ENCODE results near the gene ABCB8.
A peak's percentile ranks its signal among the peaks of the same experiment; 100 is the strongest.
"Not testable (repeated sequence)": the region's sequence is repeated elsewhere in the genome, so short reads cannot be mapped to it uniquely, and the experiment has no call there.

The ABCB8 gene

GRCh38 chr7:151008143-151008510 lies 20.1 kb upstream of the ABCB8 start:
- Histone ChIP-seq H3K4me3 (ENCODE audit: low read length in 2 of 2) (peak overlapping the region; percentile 41 to 68), H3K27ac (ENCODE audit: low read depth in 2 of 2, low read length in 2 of 2) (peak overlapping the region in 1 of 2 donors; percentile 13), H3K27me3 (ENCODE audit: control insufficient read depth in 2 of 2, insufficient read depth in 2 of 2, low read length in 2 of 2) (no peaks in the 10 kb centered on the region)

GRCh38 chr7:151008511-151009323 lies 19.5 kb upstream of the ABCB8 start:
- peaks cover 12 to 24% of the 10 kb centered on the region in 2 donors for H3K4me1 ChIP-seq (ENCODE audit: control insufficient read depth in 2 of 2, insufficient read depth in 2 of 2, low read length in 2 of 2)

More at GRCh38 chr7:151008143-151008510, 20.1 kb upstream of the ABCB8 start:
- H3K9me3 ChIP-seq (ENCODE audit: control insufficient read depth in 2 of 2, low read length in 2 of 2) = no peaks in the 10 kb centered on the region
- no peak overlapping the region for H3K9ac ChIP-seq (ENCODE audit: low read depth in 1 of 2, low read length in 2 of 2)
- no peaks in the 10 kb centered on the region for H3K36me3 ChIP-seq (ENCODE audit: control insufficient read depth in 2 of 2, insufficient read depth in 2 of 2, low read length in 2 of 2)
- H3K4me1 ChIP-seq (ENCODE audit: control insufficient read depth in 2 of 2, insufficient read depth in 2 of 2, low read length in 2 of 2) = peaks cover 15 to 22% of the 10 kb centered on the region in 2 donors

GRCh38 chr7:151009327-151010036 lies 18.8 kb upstream of the ABCB8 start:
- Histone ChIP-seq H3K4me1 (ENCODE audit: control insufficient read depth in 2 of 2, insufficient read depth in 2 of 2, low read length in 2 of 2) (peaks cover 12 to 29% of the 10 kb centered on the region in 2 donors), H3K9ac (ENCODE audit: low read depth in 1 of 2, low read length in 2 of 2) (no peak overlapping the region), H3K27me3 (ENCODE audit: control insufficient read depth in 2 of 2, insufficient read depth in 2 of 2, low read length in 2 of 2) (no peaks in the 10 kb centered on the region), H3K36me3 (ENCODE audit: control insufficient read depth in 2 of 2, insufficient read depth in 2 of 2, low read length in 2 of 2) (no peaks in the 10 kb centered on the region), H3K27ac (ENCODE audit: low read depth in 2 of 2, low read length in 2 of 2) (no peak overlapping the region), H3K4me3 (ENCODE audit: low read length in 2 of 2) (no peak overlapping the region), H3K9me3 (ENCODE audit: control insufficient read depth in 2 of 2, low read length in 2 of 2) (no peaks in the 10 kb centered on the region)

More at GRCh38 chr7:151008511-151009323, 19.5 kb upstream of the ABCB8 start:
- H3K27ac ChIP-seq (ENCODE audit: low read depth in 2 of 2, low read length in 2 of 2) = peak overlapping the region in 1 of 2 donors; percentile 13
- H3K9me3 ChIP-seq (ENCODE audit: control insufficient read depth in 2 of 2, low read length in 2 of 2) = no peaks in the 10 kb centered on the region
- no peaks in the 10 kb centered on the region for H3K27me3 ChIP-seq (ENCODE audit: control insufficient read depth in 2 of 2, insufficient read depth in 2 of 2, low read length in 2 of 2)
- H3K9ac ChIP-seq (ENCODE audit: low read depth in 1 of 2, low read length in 2 of 2) = peak overlapping the region in 1 of 2 donors; percentile 32
- H3K36me3 ChIP-seq (ENCODE audit: control insufficient read depth in 2 of 2, insufficient read depth in 2 of 2, low read length in 2 of 2) = no peaks in the 10 kb centered on the region
- peak overlapping the region; percentile 41 to 68 for H3K4me3 ChIP-seq (ENCODE audit: low read length in 2 of 2)

- Histone ChIP-seq H3K36me3 (ENCODE audit: control insufficient read depth in 2 of 2, insufficient read depth in 2 of 2, low read length in 2 of 2) (no peaks in the 10 kb centered on the region), H3K9me3 (ENCODE audit: control insufficient read depth in 2 of 2, low read length in 2 of 2) (no peaks in the 10 kb centered on the region), H3K4me3 (ENCODE audit: low read length in 2 of 2) (no peak overlapping the region), H3K9ac (ENCODE audit: low read depth in 1 of 2, low read length in 2 of 2) (no peak overlapping the region), H3K27me3 (ENCODE audit: control insufficient read depth in 2 of 2, insufficient read depth in 2 of 2, low read length in 2 of 2) (no peaks in the 10 kb centered on the region), H3K4me1 (ENCODE audit: control insufficient read depth in 2 of 2, insufficient read depth in 2 of 2, low read length in 2 of 2) (peaks cover 12 to 29% of the 10 kb centered on the region in 2 donors), H3K27ac (ENCODE audit: low read depth in 2 of 2, low read length in 2 of 2) (no peak overlapping the region)
These were observed 18.3 kb upstream of the ABCB8 start for GRCh38 chr7:151010037-151010306.

GRCh38 chr7:151010307-151011096 lies 17.7 kb upstream of the ABCB8 start:
- Histone ChIP-seq H3K9me3 (ENCODE audit: control insufficient read depth in 2 of 2, low read length in 2 of 2) (no peaks in the 10 kb centered on the region), H3K27me3 (ENCODE audit: control insufficient read depth in 2 of 2, insufficient read depth in 2 of 2, low read length in 2 of 2) (no peaks in the 10 kb centered on the region)

GRCh38 chr7:151011097-151011409 lies 17.2 kb upstream of the ABCB8 start:
- Histone ChIP-seq H3K4me1 (ENCODE audit: control insufficient read depth in 2 of 2, insufficient read depth in 2 of 2, low read length in 2 of 2) (peaks cover 12 to 29% of the 10 kb centered on the region in 2 donors), H3K27me3 (ENCODE audit: control insufficient read depth in 2 of 2, insufficient read depth in 2 of 2, low read length in 2 of 2) (no peaks in the 10 kb centered on the region), H3K36me3 (ENCODE audit: control insufficient read depth in 2 of 2, insufficient read depth in 2 of 2, low read length in 2 of 2) (no peaks in the 10 kb centered on the region), H3K9me3 (ENCODE audit: control insufficient read depth in 2 of 2, low read length in 2 of 2) (no peaks in the 10 kb centered on the region), H3K4me3 (ENCODE audit: low read length in 2 of 2) (no peak overlapping the region), H3K27ac (ENCODE audit: low read depth in 2 of 2, low read length in 2 of 2) (no peak overlapping the region), H3K9ac (ENCODE audit: low read depth in 1 of 2, low read length in 2 of 2) (no peak overlapping the region)

More at GRCh38 chr7:151010307-151011096, 17.7 kb upstream of the ABCB8 start:
- Histone ChIP-seq H3K4me1 (ENCODE audit: control insufficient read depth in 2 of 2, insufficient read depth in 2 of 2, low read length in 2 of 2) (peaks cover 12 to 29% of the 10 kb centered on the region in 2 donors), H3K4me3 (ENCODE audit: low read length in 2 of 2) (no peak overlapping the region), H3K36me3 (ENCODE audit: control insufficient read depth in 2 of 2, insufficient read depth in 2 of 2, low read length in 2 of 2) (no peaks in the 10 kb centered on the region), H3K9ac (ENCODE audit: low read depth in 1 of 2, low read length in 2 of 2) (no peak overlapping the region), H3K27ac (ENCODE audit: low read depth in 2 of 2, low read length in 2 of 2) (no peak overlapping the region)

GRCh38 chr7:151011616-151012015 lies 16.6 kb upstream of the ABCB8 start:
- H3K9ac ChIP-seq (ENCODE audit: low read depth in 1 of 2, low read length in 2 of 2); H3K27ac ChIP-seq (ENCODE audit: low read depth in 2 of 2, low read length in 2 of 2); H3K9me3 ChIP-seq (ENCODE audit: control insufficient read depth in 2 of 2, low read length in 2 of 2); H3K36me3 ChIP-seq (ENCODE audit: control insufficient read depth in 2 of 2, insufficient read depth in 2 of 2, low read length in 2 of 2); H3K4me3 ChIP-seq (ENCODE audit: low read length in 2 of 2); H3K27me3 ChIP-seq (ENCODE audit: control insufficient read depth in 2 of 2, insufficient read depth in 2 of 2, low read length in 2 of 2): not testable (repeated sequence)
- H3K4me1 ChIP-seq (ENCODE audit: control insufficient read depth in 2 of 2, insufficient read depth in 2 of 2, low read length in 2 of 2) = peaks cover 12 to 29% of the 10 kb centered on the region in 2 donors

GRCh38 chr7:151012031-151012692 lies 16.1 kb upstream of the ABCB8 start:
- no peak overlapping the region for H3K4me3 ChIP-seq (ENCODE audit: low read length in 2 of 2)
- H3K27me3 ChIP-seq (ENCODE audit: control insufficient read depth in 2 of 2, insufficient read depth in 2 of 2, low read length in 2 of 2) = no peaks in the 10 kb centered on the region
- H3K4me1 ChIP-seq (ENCODE audit: control insufficient read depth in 2 of 2, insufficient read depth in 2 of 2, low read length in 2 of 2) = peaks cover 12 to 29% of the 10 kb centered on the region in 2 donors
- peak overlapping the region; percentile 46 to 56 for H3K27ac ChIP-seq (ENCODE audit: low read depth in 2 of 2, low read length in 2 of 2)
- no peak overlapping the region for H3K9ac ChIP-seq (ENCODE audit: low read depth in 1 of 2, low read length in 2 of 2)
- no peaks in the 10 kb centered on the region for H3K36me3 ChIP-seq (ENCODE audit: control insufficient read depth in 2 of 2, insufficient read depth in 2 of 2, low read length in 2 of 2)
- no peaks in the 10 kb centered on the region for H3K9me3 ChIP-seq (ENCODE audit: control insufficient read depth in 2 of 2, low read length in 2 of 2)

- Histone ChIP-seq H3K4me1 (ENCODE audit: control insufficient read depth in 2 of 2, insufficient read depth in 2 of 2, low read length in 2 of 2) (peaks cover 12 to 33% of the 10 kb centered on the region in 2 donors), H3K9ac (ENCODE audit: low read depth in 1 of 2, low read length in 2 of 2) (no peak overlapping the region), H3K4me3 (ENCODE audit: low read length in 2 of 2) (peak overlapping the region in 1 of 2 donors; percentile 7), H3K27ac (ENCODE audit: low read depth in 2 of 2, low read length in 2 of 2) (peak overlapping the region; percentile 46 to 56), H3K9me3 (ENCODE audit: control insufficient read depth in 2 of 2, low read length in 2 of 2) (no peaks in the 10 kb centered on the region), H3K27me3 (ENCODE audit: control insufficient read depth in 2 of 2, insufficient read depth in 2 of 2, low read length in 2 of 2) (no peaks in the 10 kb centered on the region), H3K36me3 (ENCODE audit: control insufficient read depth in 2 of 2, insufficient read depth in 2 of 2, low read length in 2 of 2) (no peaks in the 10 kb centered on the region)
These were observed 15.3 kb upstream of the ABCB8 start for GRCh38 chr7:151012911-151013347.

All from mucosa of rectum (tissue), 2 donors.